HCT116 (cell line): ENCODE measurements around the gene SYNE1.

Experiments used
- CTCF ChIP-seq, 3 experiments: fragments of 200-600 bp in 1 of 3; sonication (generic) in 1 of 3; IDR thresholded peaks in 2 of 3; conservative IDR thresholded peaks in 1 of 3; 2 replicates each; pipeline ENCODE4 v1.5.1; 2012 to 2017; ENCODE audit warnings: low read depth in 2 of 3, low read length in 2 of 3, antibody characterized with exemption in 1 of 3, borderline replicate concordance in 1 of 3, control low read depth in 1 of 3, mild to moderate bottlenecking in 1 of 3, mixed read lengths in 1 of 3, mixed run types in 1 of 3, moderate library complexity in 1 of 3; ENCODE audit not compliant: insufficient read depth in 1 of 3
- EZH2phosphoT487 ChIP-seq: fragments of 200-600 bp; IDR thresholded peaks from 2 replicates; pipeline ENCODE4 v1.6.1; 2018; ENCODE audit warnings: antibody characterized with exemption, borderline replicate concordance
- POLR2A ChIP-seq: IDR thresholded peaks from 2 replicates; pipeline ENCODE4 v1.7.0; 2011; ENCODE audit warnings: borderline replicate concordance; ENCODE audit not compliant: insufficient read depth, insufficient read length; ENCODE audit errors: extremely low read depth
- POLR2AphosphoS5 ChIP-seq: IDR thresholded peaks from 2 replicates; pipeline ENCODE4 v1.6.1; 2011; ENCODE audit warnings: mild to moderate bottlenecking, low read depth, low read length, moderate library complexity
- TCF7L2 ChIP-seq: IDR thresholded peaks from 2 replicates; pipeline ENCODE4 v1.7.0; 2011; ENCODE audit warnings: borderline replicate concordance, inconsistent platforms; ENCODE audit not compliant: insufficient read depth, insufficient read length; ENCODE audit errors: extremely low read depth
- ZBTB33 ChIP-seq: IDR thresholded peaks from 2 replicates; pipeline ENCODE4 v1.6.1; 2011; ENCODE audit warnings: mild to moderate bottlenecking, low read length, moderate library complexity; ENCODE audit not compliant: insufficient replicate concordance; ENCODE audit errors: extremely low read depth

GRCh38 chr6:152529369-152529768, 107.8 kb downstream of the SYNE1 start:
- TF ChIP-seq CTCF (IDR thresholded peaks at IDR 0.05 in 2 of 3, conservative IDR thresholded peaks at IDR 0.05 in 1 of 3; ENCODE audit: borderline replicate concordance in 1 of 3, insufficient read depth in 1 of 3, low read depth in 2 of 3, low read length in 2 of 3), result no peak
- TF ChIP-seq POLR2A, result no peak
- no peak for TF ChIP-seq ZBTB33
- no peak for TF ChIP-seq TCF7L2
- TF ChIP-seq EZH2phosphoT487, result no peak
- no peak for TF ChIP-seq POLR2AphosphoS5
